ENCODE results near the gene CHRNG. TPM values are rescaled to one million over a fixed set of nuclear protein-coding genes. Genes with fewer than 3 reads are reported as not detected.
A peak's percentile ranks its signal among the peaks of the same experiment; 100 is the strongest.

CHRNG gene
- total RNA-seq, 1 donor from 2014 or later: not detected

DNA sequence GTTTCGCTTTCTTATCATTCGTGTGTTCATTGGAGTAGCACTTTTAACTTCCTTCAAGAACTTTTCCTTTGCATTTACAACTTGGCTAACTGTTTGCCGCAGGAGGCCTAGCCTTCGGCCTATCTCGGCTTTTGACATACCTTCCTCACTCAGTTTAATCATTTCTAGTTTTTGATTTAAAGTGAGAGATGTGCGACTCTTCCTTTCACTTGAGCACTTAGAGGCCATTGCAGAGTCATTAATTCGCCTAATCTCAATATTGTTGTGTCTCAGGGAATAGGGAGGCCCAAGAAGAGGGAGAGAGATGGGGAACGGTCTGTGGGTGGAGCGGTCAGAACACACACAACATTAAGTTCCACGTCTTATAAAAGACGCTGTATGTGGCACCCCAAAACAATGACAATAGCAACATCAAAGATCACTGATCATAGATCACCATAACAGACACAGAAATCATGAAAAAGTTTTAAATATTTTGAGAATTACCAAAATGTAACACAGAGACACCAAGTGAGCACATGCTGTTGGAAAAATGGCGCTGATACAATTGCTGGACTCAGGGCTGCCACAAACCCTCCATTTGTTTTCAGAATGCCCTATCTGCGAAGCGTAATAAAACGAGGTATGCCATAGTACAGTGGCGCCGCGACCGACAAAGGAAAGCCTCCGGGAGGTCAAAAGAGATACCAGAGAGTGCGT, 10.3 kb downstream of the CHRNG start:
- FAIRE-seq (no peak), DNase-seq (ENCODE audit: low read depth) (no peak)
- H3K4me3 Mint-ChIP-seq (ENCODE audit: unreplicated experiment): peak overlapping the region; percentile 98
- Histone ChIP-seq H3K9ac (ENCODE audit: low read length) (peak overlapping the region; percentile 98), H3K79me2 (ENCODE audit: insufficient read depth, low read length) (peaks cover 91% of the 10 kb centered on the region), H4K20me1 (ENCODE audit: insufficient read depth, low read length) (peaks cover 43% of the 10 kb centered on the region), H3K27me3 (ENCODE audit: insufficient read depth, low read length) (no peaks in the 10 kb centered on the region), H3K27ac (ENCODE audit: low read depth, low read length) (peak overlapping the region; percentile 95), H3K4me3 (ENCODE audit: insufficient read depth, low read depth, low read length) (peak overlapping the region; percentile 91), H3K9me3 (ENCODE audit: insufficient read depth, low read depth, low read length) (peaks cover 3% of the 10 kb centered on the region), H2AFZ (ENCODE audit: low read depth, low read length) (peak overlapping the region; percentile 83), H3K36me3 (ENCODE audit: insufficient read depth, low read length) (peaks cover 11% of the 10 kb centered on the region), H3K4me1 (ENCODE audit: insufficient read depth, low read length) (peaks cover 13% of the 10 kb centered on the region), H3K4me2 (ENCODE audit: low read length) (peak overlapping the region; percentile 93)
- H3K27me3 Mint-ChIP-seq (ENCODE audit: low read depth, unreplicated experiment): no peaks in the 10 kb centered on the region
- peaks cover 7% of the 10 kb centered on the region for H3K9me3 Mint-ChIP-seq (ENCODE audit: unreplicated experiment)
- H3K27ac Mint-ChIP-seq (ENCODE audit: unreplicated experiment): peak overlapping the region; percentile 98
- H3K36me3 Mint-ChIP-seq (ENCODE audit: low read depth, unreplicated experiment): peaks cover 14% of the 10 kb centered on the region
- peaks cover 19% of the 10 kb centered on the region for H3K4me1 Mint-ChIP-seq (ENCODE audit: low read depth, unreplicated experiment)
- no peak for TF ChIP-seq EZH2 (IDR thresholded peaks at IDR 0.05; ENCODE audit: insufficient read depth, low read length)
- TF ChIP-seq, protein P1, sequence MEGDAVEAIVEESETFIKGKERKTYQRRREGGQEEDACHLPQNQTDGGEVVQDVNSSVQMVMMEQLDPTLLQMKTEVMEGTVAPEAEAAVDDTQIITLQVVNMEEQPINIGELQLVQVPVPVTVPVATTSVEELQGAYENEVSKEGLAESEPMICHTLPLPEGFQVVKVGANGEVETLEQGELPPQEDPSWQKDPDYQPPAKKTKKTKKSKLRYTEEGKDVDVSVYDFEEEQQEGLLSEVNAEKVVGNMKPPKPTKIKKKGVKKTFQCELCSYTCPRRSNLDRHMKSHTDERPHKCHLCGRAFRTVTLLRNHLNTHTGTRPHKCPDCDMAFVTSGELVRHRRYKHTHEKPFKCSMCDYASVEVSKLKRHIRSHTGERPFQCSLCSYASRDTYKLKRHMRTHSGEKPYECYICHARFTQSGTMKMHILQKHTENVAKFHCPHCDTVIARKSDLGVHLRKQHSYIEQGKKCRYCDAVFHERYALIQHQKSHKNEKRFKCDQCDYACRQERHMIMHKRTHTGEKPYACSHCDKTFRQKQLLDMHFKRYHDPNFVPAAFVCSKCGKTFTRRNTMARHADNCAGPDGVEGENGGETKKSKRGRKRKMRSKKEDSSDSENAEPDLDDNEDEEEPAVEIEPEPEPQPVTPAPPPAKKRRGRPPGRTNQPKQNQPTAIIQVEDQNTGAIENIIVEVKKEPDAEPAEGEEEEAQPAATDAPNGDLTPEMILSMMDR (IDR thresholded peaks at IDR 0.05; ENCODE audit: insufficient read depth, low read depth, low read length): no peak

DNA sequence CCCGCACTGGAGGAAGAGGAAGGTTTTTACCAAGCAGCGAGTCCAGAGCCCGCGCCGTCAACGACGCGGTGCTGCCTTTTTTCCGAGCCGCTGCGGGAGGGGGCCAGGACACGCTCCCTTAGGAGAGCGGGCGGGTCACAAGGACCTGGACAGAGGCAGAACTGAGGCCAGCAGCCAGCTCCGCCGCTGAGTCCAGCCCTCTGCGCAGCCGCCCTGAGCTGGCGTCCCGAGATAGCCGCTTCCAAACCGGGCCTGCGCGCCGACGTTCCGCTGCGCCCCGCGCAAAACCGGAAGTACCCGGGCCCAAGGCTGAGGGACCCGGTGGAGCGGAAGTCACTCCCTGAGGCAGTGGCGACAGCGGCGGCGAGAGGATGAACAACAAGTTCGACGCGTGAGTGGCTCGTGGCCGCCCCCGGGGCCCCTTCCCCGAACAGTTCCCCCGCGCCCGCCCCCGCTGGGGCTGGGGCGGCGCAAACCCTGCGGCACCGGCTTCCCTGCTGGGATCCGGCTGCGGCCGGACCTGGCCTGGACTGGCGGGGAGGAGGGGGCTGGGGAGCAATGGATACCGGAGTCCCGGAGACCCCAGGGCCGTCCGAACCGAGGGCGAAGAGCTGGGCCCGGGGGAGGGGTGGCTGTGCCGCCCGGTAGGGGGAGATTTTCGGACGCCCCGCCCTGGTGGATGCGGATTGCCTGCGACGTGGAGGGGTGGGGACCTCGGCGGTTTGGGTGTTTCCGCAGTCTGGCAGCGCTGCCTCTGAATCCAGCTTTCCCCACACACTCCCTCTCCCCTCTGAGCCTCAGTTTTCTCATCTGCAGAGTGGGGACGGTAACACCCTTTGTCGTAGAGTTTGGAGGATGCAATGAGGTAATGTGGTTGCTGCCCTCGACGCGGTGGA, 11.1 kb downstream of the CHRNG start, which contains the start of the genes EIF4E2 and TIGD1:
EIF4E2 (plus strand) TSS at position 336 of the 896 bp plus-strand sequence; CDS start at position 372, 36 bp downstream.
TIGD1 (minus strand) TSS at position 204 of the 896 bp plus-strand sequence. CDS start 675 bp downstream, outside the sequence.
- Histone ChIP-seq H3K9me3 (ENCODE audit: insufficient read depth, low read depth, low read length) (peaks cover 3% of the 10 kb centered on the region), H3K4me2 (ENCODE audit: low read length) (peak within 1 kb of the TSS; percentile 93), H4K20me1 (ENCODE audit: insufficient read depth, low read length) (peaks cover 51% of the 10 kb centered on the region), H3K79me2 (ENCODE audit: insufficient read depth, low read length) (peaks cover 97% of the 10 kb centered on the region), H2AFZ (ENCODE audit: low read depth, low read length) (peak within 1 kb of the TSS; percentile 83), H3K4me1 (ENCODE audit: insufficient read depth, low read length) (peaks cover 13% of the 10 kb centered on the region), H3K27ac (ENCODE audit: low read depth, low read length) (peak within 1 kb of the TSS; percentile 95), H3K9ac (ENCODE audit: low read length) (peak within 1 kb of the TSS; percentile 98), H3K36me3 (ENCODE audit: insufficient read depth, low read length) (peaks cover 17% of the 10 kb centered on the region), H3K4me3 (ENCODE audit: insufficient read depth, low read depth, low read length) (peak within 1 kb of the TSS; percentile 91), H3K27me3 (ENCODE audit: insufficient read depth, low read length) (no peaks in the 10 kb centered on the region)
- TF ChIP-seq EZH2 (IDR thresholded peaks at IDR 0.05; ENCODE audit: insufficient read depth, low read length): no peak
- TF ChIP-seq, protein P1 (IDR thresholded peaks at IDR 0.05; ENCODE audit: insufficient read depth, low read depth, low read length): peak; percentile 14
- Mint-ChIP-seq H3K36me3 (ENCODE audit: low read depth, unreplicated experiment) (peaks cover 17% of the 10 kb centered on the region), H3K27me3 (ENCODE audit: low read depth, unreplicated experiment) (no peaks in the 10 kb centered on the region), H3K9me3 (ENCODE audit: unreplicated experiment) (peaks cover 7% of the 10 kb centered on the region), H3K4me1 (ENCODE audit: low read depth, unreplicated experiment) (peaks cover 22% of the 10 kb centered on the region), H3K27ac (ENCODE audit: unreplicated experiment) (peak within 1 kb of the TSS; percentile 98), H3K4me3 (ENCODE audit: unreplicated experiment) (peak within 1 kb of the TSS; percentile 98)
- FAIRE-seq (no peak), DNase-seq (ENCODE audit: low read depth) (peak; percentile 88)
